BLaER1 (cell line): ENCODE results near the gene ADGRA1.

Source experiments
- H3K27ac ChIP-seq: shearing (Covaris generic); formaldehyde crosslinking; 2 replicates; pipeline ENCODE4 v1.8.1; 2022
- H3K27me3 ChIP-seq: shearing (Covaris generic); formaldehyde crosslinking; 2 replicates; pipeline ENCODE4 v1.8.1; 2022
- H3K36me3 ChIP-seq: shearing (Covaris generic); formaldehyde crosslinking; 2 replicates; pipeline ENCODE4 v1.8.1; 2022
- H3K4me1 ChIP-seq: shearing (Covaris generic); formaldehyde crosslinking; 2 replicates; pipeline ENCODE4 v1.8.1; 2022
- H3K4me2 ChIP-seq: shearing (Covaris generic); formaldehyde crosslinking; 2 replicates; pipeline ENCODE4 v1.8.1; 2022
- H3K4me3 ChIP-seq: shearing (Covaris generic); formaldehyde crosslinking; 2 replicates; pipeline ENCODE4 v1.8.1; 2022
- H3K9ac ChIP-seq: shearing (Covaris generic); formaldehyde crosslinking; 2 replicates; pipeline ENCODE4 v1.8.1; 2022
- H3K9me3 ChIP-seq: shearing (Covaris generic); formaldehyde crosslinking; 2 replicates; pipeline ENCODE4 v1.8.1; 2022
- H4K20me1 ChIP-seq: shearing (Covaris generic); formaldehyde crosslinking; 2 replicates; pipeline ENCODE4 v1.8.1; 2022
- Cebpa-rat ChIP-seq: shearing (Covaris generic); IDR thresholded peaks from 2 replicates; pipeline ENCODE4 v1.8.1; 2022

The ADGRA1 gene

GRCh38 chr10:133164816-133165555 is 77.3 kb downstream of the ADGRA1 start:
- H4K20me1 ChIP-seq = peaks cover 19% of the 10 kb centered on the region
- no peak overlapping the region for H3K9ac ChIP-seq
- no peak overlapping the region for H3K27ac ChIP-seq
- H3K36me3 ChIP-seq = no peaks in the 10 kb centered on the region
- peak overlapping the region; percentile 100; the same call in 1 of the 2 replicates for H3K4me2 ChIP-seq
- H3K4me3 ChIP-seq = no peak overlapping the region
- no peak for TF ChIP-seq Cebpa-rat
- no peaks in the 10 kb centered on the region for H3K9me3 ChIP-seq
- peaks cover 25% of the 10 kb centered on the region for H3K27me3 ChIP-seq
- peaks cover 75% of the 10 kb centered on the region for H3K4me1 ChIP-seq

DNA sequence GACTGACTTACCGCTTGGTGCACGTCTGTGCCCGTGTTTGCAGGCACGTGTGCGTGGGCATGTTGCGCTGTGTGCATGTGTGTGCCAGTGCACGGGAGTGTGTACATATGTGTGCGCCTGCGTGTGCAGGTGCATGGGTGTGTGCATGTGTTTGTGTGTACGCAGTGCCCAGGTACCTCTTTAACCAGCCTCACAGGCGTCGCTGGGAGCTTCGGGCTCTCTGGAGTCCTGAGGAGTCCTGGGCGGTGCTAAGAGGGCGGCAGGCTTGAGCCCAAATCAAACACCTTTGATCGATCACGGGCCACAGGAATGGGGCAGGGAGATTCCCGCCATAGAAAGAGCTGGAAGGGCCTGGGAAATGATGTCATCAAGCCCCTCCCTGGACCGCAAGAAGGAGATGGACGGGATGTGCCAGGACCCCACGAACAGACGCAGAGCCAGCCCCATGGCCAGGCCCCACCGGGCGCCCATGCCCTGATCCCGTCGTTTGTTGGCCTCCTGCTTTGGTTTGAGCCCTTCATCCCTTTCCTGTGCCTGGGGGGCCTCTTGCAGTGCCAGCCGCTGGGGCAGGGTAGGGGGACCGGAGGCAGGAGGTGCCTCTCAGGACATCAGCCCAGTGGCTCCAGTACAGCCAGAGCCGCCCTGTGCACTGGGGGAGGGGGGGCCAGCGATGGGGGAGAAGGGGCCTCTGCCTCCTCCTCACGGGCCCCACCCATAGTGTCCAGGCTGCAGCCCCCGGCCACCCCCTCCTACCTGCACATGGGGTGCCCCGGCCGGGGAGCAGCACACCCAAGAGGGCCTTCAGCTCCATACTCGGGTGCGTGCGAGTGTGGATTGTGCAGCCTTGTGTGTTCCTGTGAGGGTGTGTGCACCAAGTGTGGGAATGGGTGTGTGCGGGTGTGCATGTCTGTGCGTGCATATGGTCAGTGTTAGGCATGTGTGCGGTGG is 78.1 kb downstream of the ADGRA1 start:
- H3K4me1 ChIP-seq = peaks cover 75% of the 10 kb centered on the region
- peaks cover 20% of the 10 kb centered on the region for H3K27me3 ChIP-seq
- no peak overlapping the region for H3K4me3 ChIP-seq
- H3K27ac ChIP-seq = no peak overlapping the region
- H4K20me1 ChIP-seq = peaks cover 14% of the 10 kb centered on the region
- no peak for TF ChIP-seq Cebpa-rat
- no peaks in the 10 kb centered on the region for H3K9me3 ChIP-seq
- H3K4me2 ChIP-seq = no peak overlapping the region
- H3K9ac ChIP-seq = no peak overlapping the region
- H3K36me3 ChIP-seq = no peaks in the 10 kb centered on the region

DNA sequence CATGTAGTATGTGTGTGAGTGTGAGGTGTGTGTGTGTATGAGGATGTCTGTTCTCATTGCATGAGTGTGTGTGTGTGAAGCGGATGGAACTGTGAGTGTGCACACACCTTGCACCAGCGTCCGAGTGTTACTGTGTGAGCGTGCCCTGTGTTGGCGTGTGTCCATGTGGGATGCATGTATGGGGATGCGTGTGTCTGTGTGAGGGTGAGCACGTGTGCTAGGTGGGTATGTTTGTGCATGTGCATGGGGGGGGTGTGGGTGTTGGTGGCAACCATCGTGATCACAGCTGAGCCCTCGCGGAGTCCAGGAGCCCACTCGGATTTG is 78.7 kb downstream of the ADGRA1 start:
- no peak overlapping the region for H3K9ac ChIP-seq
- H3K36me3 ChIP-seq = no peaks in the 10 kb centered on the region
- TF ChIP-seq Cebpa-rat = no peak

DNA sequence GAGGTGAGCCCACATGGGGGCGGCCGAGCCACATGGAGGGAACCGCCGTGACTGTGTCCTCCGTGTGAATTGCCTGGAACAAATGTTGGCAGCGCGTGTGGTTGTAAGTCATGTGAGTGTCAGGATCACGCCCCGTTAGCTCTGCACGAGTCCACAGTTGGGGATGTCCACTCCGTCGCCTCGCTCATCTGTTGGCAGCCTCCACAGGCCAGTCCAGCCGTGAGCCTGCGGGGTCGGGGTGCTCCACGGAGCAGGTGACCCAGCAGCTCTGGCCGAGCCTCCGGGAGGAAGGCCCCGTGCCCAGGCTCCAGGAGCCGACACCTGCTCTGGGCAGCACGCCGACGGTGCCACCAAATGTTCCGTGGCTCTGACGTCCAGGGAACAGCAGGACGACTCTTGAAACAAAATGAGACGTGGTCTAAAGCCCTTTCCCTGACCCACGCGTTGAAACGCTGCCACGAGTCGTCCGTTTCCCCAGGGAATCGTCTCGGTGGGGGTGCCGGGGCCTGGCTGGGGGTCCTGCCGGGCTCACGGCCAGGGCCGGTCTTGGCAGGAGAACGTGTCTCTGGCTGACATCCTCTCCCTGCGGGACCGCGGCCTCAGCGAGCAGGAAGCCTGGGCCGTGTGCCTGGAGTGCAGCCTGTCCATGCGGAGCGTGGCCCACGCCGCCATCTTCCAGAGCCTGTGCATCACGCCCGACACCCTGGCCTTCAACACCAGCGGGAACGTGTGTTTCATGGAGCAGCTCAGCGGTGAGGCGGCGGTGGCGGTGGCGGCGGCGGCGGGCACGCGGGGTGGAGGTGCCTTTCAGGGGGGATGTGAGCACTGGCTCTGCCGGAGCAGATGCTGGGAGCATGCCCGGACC is 79.3 kb downstream of the ADGRA1 start:
- peaks cover 8% of the 10 kb centered on the region; the same call in 1 of the 2 replicates for H3K27me3 ChIP-seq
- no peak for TF ChIP-seq Cebpa-rat
- H3K36me3 ChIP-seq = no peaks in the 10 kb centered on the region
- H4K20me1 ChIP-seq = 0 out of 2 replicates have a peak, but pooled peaks cover 2% of the 10 kb centered on the region
- no peaks in the 10 kb centered on the region for H3K9me3 ChIP-seq
- H3K4me1 ChIP-seq = peaks cover 62% of the 10 kb centered on the region
- no peak overlapping the region for H3K4me3 ChIP-seq
- H3K27ac ChIP-seq = no peak overlapping the region
- H3K4me2 ChIP-seq = no peak overlapping the region
- H3K9ac ChIP-seq = no peak overlapping the region

More for the DNA sequence above, 78.7 kb downstream of the ADGRA1 start:
- H3K27me3 ChIP-seq = peaks cover 13% of the 10 kb centered on the region
- H3K4me1 ChIP-seq = peaks cover 68% of the 10 kb centered on the region
- peaks cover 8% of the 10 kb centered on the region for H4K20me1 ChIP-seq
- H3K4me3 ChIP-seq = no peak overlapping the region
- H3K4me2 ChIP-seq = no peak overlapping the region
- H3K9me3 ChIP-seq = no peaks in the 10 kb centered on the region
- no peak overlapping the region for H3K27ac ChIP-seq

DNA sequence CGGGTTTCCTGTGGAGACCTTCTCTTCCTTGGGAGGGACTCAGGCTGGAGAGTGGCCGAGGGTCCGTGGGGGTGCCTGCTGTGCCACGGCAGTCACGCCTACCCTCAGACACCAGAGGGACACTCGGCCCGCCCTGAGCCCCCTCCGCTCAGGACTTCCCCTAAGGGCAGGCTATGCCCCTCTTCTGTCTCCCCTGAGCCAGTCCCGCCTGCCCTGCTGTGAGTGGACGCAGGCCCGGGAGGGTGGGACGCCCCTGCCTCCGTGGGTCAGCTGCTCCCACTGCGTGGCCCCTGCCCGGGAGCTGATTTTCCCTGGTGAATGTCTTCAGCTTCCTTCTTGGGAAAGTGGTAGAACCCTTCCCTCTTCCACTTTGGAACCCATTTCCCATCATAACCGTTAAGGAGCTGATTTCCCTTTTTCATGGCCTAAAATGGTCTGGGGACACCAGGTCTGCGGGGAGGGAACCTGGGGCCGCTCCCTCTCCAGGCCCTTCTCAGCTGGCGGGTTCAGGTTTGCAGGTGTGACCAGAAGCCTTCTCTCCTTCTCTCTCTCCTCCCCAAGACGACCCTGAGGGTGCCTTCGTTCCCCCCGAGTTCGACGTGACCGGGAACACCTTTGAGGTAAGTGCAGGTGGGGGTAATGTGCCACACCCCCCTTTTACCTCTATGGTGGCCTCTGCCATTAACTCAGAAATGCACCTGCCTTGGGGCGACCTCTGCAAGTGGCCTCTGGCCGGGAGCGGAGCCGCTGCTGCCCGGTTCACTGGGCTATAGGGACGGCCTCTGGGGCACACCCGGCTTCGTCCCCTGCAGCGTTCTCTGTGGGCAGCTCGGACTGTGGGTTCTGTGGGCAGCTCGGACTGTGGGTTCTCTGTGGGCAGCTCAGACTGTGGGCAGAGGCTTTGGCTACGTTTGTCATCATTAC is 80.2 kb downstream of the ADGRA1 start:
- Histone ChIP-seq H3K36me3 (no peaks in the 10 kb centered on the region), H3K4me1 (peaks cover 59% of the 10 kb centered on the region), H4K20me1 (no peaks in the 10 kb centered on the region), H3K4me2 (peak overlapping the region; percentile 62), H3K9ac (no peak overlapping the region), H3K27ac (0 out of 2 replicates have a peak overlapping the region, but pooled peaks have one; percentile 12), H3K4me3 (no peak overlapping the region), H3K27me3 (no peaks in the 10 kb centered on the region), H3K9me3 (no peaks in the 10 kb centered on the region)
- no peak for TF ChIP-seq Cebpa-rat

- Histone ChIP-seq H3K27ac (0 out of 2 replicates have a peak overlapping the region, but pooled peaks have one; percentile 12), H3K36me3 (no peaks in the 10 kb centered on the region), H3K4me1 (peaks cover 59% of the 10 kb centered on the region), H4K20me1 (no peaks in the 10 kb centered on the region), H3K9me3 (no peaks in the 10 kb centered on the region), H3K9ac (no peak overlapping the region), H3K4me3 (no peak overlapping the region), H3K27me3 (no peaks in the 10 kb centered on the region), H3K4me2 (peak overlapping the region; percentile 62)
- no peak for TF ChIP-seq Cebpa-rat
These were observed 80.9 kb downstream of the ADGRA1 start for GRCh38 chr10:133168617-133169031.

DNA sequence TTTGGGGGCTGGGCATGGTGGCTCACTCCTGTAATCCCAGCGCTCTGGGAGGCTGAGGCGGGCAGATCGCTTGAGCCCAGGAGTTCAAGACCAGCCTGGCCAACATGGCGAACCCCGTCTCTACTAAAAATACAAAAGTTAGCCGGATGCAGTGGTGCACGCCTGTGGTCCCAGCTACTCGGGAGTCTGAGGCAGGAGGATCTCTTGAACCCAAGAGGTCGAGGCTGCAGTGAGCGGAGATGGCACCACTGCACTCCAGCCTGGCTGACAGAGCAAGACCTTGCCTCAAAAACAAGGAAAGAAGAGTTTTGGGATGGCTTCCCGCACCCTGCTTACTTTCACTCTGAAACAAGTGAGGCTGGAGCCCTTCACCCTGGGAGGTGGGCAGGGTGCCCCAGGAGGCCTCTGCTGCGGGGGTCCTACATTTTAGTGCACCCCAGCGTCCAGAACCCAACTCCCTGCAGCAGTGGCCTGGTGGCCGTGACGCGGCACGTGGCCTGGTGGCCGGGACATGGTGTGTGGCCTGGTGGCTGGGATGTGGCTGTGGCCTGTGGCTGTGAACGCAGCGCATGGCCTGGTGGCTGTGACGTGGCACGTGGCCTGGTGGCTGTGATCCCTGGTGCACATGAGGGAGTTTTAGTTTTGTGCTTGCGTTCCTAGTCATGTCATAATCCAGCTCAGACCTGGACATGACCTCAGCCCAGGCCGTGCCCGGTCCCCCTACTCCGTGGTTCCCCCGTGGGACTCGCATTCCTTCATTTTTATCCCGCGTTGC is 81.6 kb downstream of the ADGRA1 start:
- Histone ChIP-seq H3K4me3 (no peak overlapping the region), H3K9ac (no peak overlapping the region), H3K36me3 (no peaks in the 10 kb centered on the region), H3K9me3 (no peaks in the 10 kb centered on the region), H3K27me3 (no peaks in the 10 kb centered on the region), H3K4me2 (peak overlapping the region; percentile 62), H3K27ac (no peak overlapping the region), H3K4me1 (peaks cover 56% of the 10 kb centered on the region), H4K20me1 (no peaks in the 10 kb centered on the region)
- no peak for TF ChIP-seq Cebpa-rat

- H3K4me3 ChIP-seq = no peak overlapping the region
- H3K36me3 ChIP-seq = no peaks in the 10 kb centered on the region
- H3K27me3 ChIP-seq = no peaks in the 10 kb centered on the region
- H3K9ac ChIP-seq = no peak overlapping the region
- H3K4me1 ChIP-seq = peaks cover 49% of the 10 kb centered on the region
- no peak overlapping the region for H3K27ac ChIP-seq
- peak overlapping the region; percentile 62 for H3K4me2 ChIP-seq
- H3K9me3 ChIP-seq = no peaks in the 10 kb centered on the region
- TF ChIP-seq Cebpa-rat = no peak
- H4K20me1 ChIP-seq = no peaks in the 10 kb centered on the region
These were observed 82.4 kb downstream of the ADGRA1 start for GRCh38 chr10:133170092-133170491.
